ENCODE measurements around the gene KDM2A.

GRCh38 chr11:67118181-67118766 is 789 bp upstream of the KDM2A start:
- TF ChIP-seq CTCF (IDR thresholded peaks at IDR 0.05 in 4 of 5, conservative IDR thresholded peaks at IDR 0.05 in 1 of 5): no peak
- peak in 1 of 2 donors; percentile 36 for TF ChIP-seq POLR2A (IDR thresholded peaks at IDR 0.05)

Data from gastrocnemius medialis (tissue), 4 donors.